Measurements from ENCODE around the gene KIRREL1.

KIRREL1 gene

DNA sequence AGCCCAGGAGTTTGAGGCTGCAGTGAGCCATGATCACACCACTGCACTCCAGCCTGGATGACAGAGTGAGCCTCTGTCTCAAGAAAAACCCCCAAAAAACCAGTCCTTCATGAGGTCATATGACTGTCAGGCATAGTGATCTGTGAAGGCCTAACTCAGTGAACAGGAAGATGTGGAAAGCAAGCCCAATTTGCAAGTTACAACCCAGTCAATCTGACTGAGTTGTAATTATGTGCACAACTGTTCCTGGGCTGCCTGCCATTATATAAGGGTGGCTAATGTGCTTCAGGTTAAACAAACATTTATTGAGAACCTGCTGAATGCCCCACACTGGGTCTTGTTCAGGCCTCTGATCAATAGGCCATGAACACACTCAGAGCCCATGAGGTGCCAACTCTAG lies 38.2 kb upstream of the KIRREL1 start:
- TF ChIP-seq, protein P1, sequence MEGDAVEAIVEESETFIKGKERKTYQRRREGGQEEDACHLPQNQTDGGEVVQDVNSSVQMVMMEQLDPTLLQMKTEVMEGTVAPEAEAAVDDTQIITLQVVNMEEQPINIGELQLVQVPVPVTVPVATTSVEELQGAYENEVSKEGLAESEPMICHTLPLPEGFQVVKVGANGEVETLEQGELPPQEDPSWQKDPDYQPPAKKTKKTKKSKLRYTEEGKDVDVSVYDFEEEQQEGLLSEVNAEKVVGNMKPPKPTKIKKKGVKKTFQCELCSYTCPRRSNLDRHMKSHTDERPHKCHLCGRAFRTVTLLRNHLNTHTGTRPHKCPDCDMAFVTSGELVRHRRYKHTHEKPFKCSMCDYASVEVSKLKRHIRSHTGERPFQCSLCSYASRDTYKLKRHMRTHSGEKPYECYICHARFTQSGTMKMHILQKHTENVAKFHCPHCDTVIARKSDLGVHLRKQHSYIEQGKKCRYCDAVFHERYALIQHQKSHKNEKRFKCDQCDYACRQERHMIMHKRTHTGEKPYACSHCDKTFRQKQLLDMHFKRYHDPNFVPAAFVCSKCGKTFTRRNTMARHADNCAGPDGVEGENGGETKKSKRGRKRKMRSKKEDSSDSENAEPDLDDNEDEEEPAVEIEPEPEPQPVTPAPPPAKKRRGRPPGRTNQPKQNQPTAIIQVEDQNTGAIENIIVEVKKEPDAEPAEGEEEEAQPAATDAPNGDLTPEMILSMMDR (IDR thresholded peaks at IDR 0.05; ENCODE audit: insufficient read depth, low read depth, low read length, missing control alignments) = no peak
- H3K4me3 ChIP-seq (ENCODE audit: low read length) = no peak overlapping the region
- no peak for DNase-seq (ENCODE audit: low read depth)

DNA sequence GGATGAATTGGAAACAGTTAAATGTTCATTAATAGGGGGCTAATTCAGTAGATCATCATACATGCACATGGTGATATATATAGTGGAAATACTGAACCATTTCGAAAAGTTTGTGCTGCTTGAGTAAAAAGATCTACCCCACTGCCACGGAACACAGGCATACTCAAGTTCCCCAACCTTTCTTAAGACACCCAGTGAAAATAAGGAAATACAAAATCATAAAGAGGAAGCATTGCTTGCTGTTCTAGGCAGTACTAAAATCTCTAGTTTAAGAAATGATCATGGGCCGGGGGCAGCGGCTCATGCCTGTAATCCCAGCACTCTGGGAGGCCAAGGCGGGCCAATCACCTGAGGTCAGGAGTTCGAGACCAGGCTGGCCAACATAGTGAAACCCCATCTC lies 37.6 kb upstream of the KIRREL1 start:
- TF ChIP-seq, protein P1 (IDR thresholded peaks at IDR 0.05; ENCODE audit: insufficient read depth, low read depth, low read length, missing control alignments) = no peak
- no peak for DNase-seq (ENCODE audit: low read depth)
- H3K4me3 ChIP-seq (ENCODE audit: low read length) = no peak overlapping the region

DNA sequence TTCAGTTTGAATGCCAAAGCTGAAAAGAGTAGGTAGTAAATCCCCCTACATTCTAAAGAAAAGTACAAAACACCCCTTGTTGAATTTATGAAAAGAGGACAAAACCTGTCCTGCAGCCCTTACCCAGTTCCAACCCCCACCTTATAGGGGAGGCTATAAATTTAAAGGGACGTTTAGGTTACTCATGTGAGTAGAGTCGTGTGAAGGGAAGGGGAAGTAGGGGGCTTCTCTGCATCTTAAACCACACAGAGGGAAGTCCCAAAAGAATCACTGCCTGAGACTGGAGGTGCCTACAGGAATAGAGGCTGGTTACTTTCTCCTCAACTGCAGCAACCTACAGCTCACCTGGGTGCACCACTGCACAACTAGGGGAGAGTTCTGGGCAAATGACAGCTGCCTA lies 36.7 kb upstream of the KIRREL1 start:
- DNase-seq (ENCODE audit: low read depth) = no peak
- no peak overlapping the region for H3K4me3 ChIP-seq (ENCODE audit: low read length)
- TF ChIP-seq, protein P1 (IDR thresholded peaks at IDR 0.05; ENCODE audit: insufficient read depth, low read depth, low read length, missing control alignments) = no peak

DNA sequence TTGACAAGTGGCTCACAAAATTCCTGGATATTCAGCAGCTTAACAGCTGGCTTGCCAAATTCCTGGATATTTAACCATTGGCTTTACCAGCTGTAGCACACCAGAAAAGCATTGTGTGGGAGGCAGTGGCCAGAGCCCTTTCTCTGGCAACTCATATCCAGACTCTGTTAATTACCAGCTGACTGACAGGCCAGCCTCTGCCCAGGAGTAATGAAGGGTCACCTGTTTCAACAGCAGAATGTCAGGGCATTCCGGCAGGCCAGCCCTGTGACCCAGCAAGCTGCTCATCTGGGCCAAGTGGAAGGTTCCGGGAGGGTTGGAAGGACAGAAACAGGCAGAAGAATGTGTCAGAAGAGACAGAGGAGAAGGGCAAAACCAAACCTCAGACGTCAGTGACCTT lies 35.2 kb upstream of the KIRREL1 start:
- TF ChIP-seq, protein P1 (IDR thresholded peaks at IDR 0.05; ENCODE audit: insufficient read depth, low read depth, low read length, missing control alignments) = no peak
- no peak overlapping the region for H3K4me3 ChIP-seq (ENCODE audit: low read length)
- DNase-seq (ENCODE audit: low read depth) = no peak

DNA sequence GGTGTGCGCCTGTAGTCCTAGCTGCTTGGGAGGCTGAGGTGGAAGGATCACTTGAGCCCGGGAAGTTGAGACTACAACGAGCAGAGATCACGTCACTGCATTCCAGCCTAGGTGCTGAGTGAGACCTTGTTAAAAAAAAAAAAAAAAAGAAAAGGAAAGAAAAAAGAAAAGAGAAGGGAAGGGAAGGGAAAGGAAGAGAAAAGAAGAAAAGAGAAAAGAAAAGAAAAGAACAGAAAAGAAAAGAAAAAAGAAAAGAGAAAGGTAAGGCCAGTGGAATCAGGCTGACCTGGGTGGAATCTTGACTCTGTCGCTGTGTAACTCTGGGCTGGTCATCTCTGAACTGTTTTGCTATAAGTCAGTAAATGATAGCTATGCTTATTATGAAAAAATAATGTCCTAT lies 33.7 kb upstream of the KIRREL1 start:
- H3K4me3 ChIP-seq (ENCODE audit: low read length) = no peak overlapping the region
- no peak for DNase-seq (ENCODE audit: low read depth)

DNA sequence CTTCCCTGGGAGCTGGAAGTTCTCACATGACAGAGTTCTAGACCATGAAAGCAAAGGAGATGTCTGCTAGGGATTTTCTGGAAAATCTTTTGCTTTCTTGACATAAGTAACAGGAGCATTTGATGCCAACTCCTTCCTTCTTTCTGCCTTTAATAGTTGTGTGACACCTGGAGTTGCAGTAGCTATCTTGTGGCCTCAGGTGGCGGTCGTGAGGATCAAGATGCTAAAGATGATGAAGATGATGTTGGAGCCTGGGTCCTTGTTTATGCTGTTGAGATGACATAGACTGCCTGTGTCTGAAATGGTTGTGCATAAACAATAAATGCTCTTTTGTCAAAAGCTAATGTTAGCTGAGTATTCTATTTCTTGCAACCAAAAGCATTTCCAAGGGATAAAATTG lies 32.7 kb upstream of the KIRREL1 start:
- no peak overlapping the region for H3K4me3 ChIP-seq (ENCODE audit: low read length)
- TF ChIP-seq, protein P1 (IDR thresholded peaks at IDR 0.05; ENCODE audit: insufficient read depth, low read depth, low read length, missing control alignments) = no peak
- DNase-seq (ENCODE audit: low read depth) = no peak

More for the DNA sequence above, 33.7 kb upstream of the KIRREL1 start:
- TF ChIP-seq, protein P1 (IDR thresholded peaks at IDR 0.05; ENCODE audit: insufficient read depth, low read depth, low read length, missing control alignments) = no peak
